GM21786 (cell line): Measurements from ENCODE around the gene SMURF2.
"Not testable (repeated sequence)": the region's sequence is repeated elsewhere in the genome, so short reads cannot be mapped to it uniquely, and the experiment has no call there.

Experiments
- ATAC-seq: cut with Tn5 transposase; IDR thresholded peaks from one replicate; pipeline ENCODE4 v1.9.1; 2021; ENCODE audit not compliant: unreplicated experiment

SMURF2 gene

DNA sequence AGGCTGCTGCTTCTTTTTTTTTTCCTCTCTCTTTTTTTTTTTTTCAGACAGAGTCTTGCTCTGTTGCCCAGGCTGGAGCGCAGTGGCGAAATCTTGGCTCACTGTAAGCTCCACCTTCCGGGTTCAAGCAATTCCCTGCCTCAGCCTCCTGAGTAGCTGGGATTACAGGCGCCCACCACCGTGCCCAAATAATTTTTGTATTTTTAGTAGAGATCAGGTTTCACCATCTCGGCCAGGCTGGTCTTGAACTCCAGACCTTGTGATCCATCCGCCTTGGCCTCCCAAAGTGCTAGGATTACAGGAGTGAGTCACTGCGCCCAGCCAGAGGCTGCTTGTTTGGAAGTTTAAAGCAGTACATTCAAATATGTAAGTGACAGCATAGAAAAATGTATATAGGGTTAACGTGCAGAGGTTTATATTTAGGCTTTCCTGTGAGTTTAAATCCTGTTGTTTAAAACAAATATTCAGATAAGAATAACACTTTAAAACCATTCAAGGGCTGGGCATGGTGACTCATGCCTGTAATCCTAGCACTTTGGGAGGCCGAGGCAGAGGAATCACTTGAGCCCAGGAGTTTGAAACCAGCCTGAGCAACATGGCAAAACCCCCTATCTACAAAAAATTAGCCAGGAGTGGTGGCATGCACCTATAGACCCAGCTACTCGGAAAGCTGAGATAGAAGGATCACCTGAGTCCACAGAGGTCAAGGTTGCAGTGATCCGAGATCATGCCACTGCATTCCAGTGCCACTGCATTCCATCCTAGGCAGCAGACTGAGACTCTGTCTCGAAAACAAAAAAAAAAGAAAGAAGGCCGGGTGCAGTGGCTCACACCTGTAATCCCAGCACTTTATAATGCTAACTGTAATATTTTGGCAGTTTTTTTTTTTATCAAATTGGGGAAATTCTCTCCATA lies 6.0 kb upstream of the SMURF2 start:
- ATAC-seq: not testable (repeated sequence)

- not testable (repeated sequence) for ATAC-seq
Measured at GRCh38 chr17:64664299-64664981, 2.3 kb upstream of the SMURF2 start.

- ATAC-seq: not testable (repeated sequence)
Measured at GRCh38 chr17:64663836-64664235, 1.7 kb upstream of the SMURF2 start.

GRCh38 chr17:64662774-64663367 lies 764 bp upstream of the SMURF2 start:
- ATAC-seq: no peak

GRCh38 chr17:64661726-64661975 lies 456 bp downstream of the SMURF2 start:
- peak; percentile 31 for ATAC-seq

GRCh38 chr17:64660978-64661725 lies 955 bp downstream of the SMURF2 start:
- ATAC-seq: not testable (repeated sequence)

GRCh38 chr17:64660195-64660977 lies 1.7 kb downstream of the SMURF2 start:
- not testable (repeated sequence) for ATAC-seq

DNA sequence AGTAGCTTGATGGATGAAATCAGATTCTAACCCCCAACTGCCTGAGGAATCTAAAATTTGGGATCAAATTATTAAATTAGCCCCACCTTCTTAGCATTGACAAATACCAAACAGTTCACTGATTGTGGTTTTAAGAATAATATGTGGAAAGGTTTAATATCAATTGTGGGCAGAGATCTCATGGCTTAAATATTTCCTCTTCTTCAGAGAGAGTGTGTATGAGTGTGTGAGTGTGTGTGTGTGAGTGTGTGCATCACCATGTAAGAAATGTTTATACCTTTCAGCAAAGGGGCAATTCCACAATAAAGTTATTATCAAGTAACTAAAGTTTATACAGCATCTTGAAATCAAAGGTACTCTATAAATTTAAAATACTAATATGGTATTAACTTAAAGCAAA lies 3.2 kb downstream of the SMURF2 start:
- ATAC-seq: no peak

- ATAC-seq: no peak
Measured at GRCh38 chr17:64657610-64658125, 4.4 kb downstream of the SMURF2 start.

- ATAC-seq: no peak
Measured at GRCh38 chr17:64655704-64656103, 6.4 kb downstream of the SMURF2 start.

- no peak for ATAC-seq
Measured at GRCh38 chr17:64653985-64654355, 8.1 kb downstream of the SMURF2 start.

GRCh38 chr17:64653325-64653984 lies 8.7 kb downstream of the SMURF2 start:
- ATAC-seq: no peak

DNA sequence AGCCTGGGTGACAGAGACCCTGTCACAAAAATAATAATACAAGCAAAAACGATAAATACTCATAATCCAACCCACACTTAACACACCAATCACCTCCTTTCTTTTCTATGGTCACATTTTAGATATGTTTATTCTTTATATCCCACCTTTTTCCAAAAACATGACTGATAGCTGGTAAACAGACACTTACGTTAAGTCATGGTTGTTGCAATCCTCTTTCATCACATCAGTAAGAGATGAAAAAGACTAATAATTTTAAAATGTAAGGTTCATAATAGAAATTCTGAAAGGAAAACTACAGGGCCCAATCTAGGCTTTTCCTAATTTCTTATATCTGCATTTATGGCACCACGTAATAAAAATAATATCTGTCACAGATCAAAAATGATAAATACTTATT lies 10.2 kb downstream of the SMURF2 start:
- ATAC-seq: no peak

GRCh38 chr17:64648234-64648633 lies 13.9 kb downstream of the SMURF2 start:
- ATAC-seq: no peak

DNA sequence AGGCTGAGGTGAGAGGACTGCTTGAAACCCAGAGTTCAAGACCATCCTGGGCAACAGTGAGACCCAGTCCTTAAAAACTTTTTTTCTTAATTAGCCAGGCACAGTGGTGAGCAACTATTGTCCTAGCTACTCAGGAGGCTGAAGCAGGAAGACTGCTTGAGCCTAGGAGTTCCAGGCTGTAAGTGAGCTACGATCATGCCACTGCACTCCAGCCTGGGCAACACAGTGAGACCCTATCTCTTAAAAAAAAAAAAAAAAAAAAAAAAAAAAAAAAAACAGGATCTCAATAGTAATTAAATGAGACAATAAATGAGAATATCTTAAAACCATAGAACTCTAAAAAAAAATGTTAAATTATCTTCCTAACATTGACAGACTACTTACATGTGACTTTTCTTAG lies 14.3 kb downstream of the SMURF2 start:
- no peak for ATAC-seq

GRCh38 chr17:64639516-64639915 lies 22.6 kb downstream of the SMURF2 start:
- ATAC-seq: no peak

DNA sequence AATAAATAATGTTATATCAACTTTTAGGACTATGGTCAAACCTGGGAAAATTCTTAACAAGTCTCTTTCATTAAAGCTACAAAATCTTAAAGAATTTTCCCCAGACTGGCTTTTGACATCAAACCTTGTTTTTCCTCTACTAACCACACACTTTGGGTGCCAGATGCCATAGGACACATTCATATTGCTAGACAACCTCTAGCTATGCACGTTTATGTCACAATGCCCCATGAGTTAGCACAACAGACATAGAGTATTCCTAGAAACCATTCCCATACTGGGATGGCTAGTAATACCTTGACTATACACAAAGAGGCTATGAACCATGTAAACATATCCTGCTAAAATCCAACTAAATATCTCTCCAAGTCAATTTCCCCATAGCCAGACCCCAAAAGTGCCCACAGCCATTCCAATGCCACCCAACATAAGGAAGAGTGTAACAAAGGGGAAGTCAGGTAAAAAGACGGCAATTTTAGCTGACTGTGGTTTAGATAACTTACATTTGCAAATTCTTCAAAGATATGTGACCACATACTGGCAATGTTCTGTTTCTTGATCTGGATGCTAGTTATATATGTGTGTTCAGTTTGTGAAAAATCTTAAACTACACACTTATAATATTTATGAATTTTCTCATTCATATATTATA lies 23.4 kb downstream of the SMURF2 start:
- no peak for ATAC-seq

- ATAC-seq: peak; percentile 82
Measured at GRCh38 chr17:64635647-64636305, 26.3 kb downstream of the SMURF2 start.

GRCh38 chr17:64634218-64634617 lies 27.9 kb downstream of the SMURF2 start:
- no peak for ATAC-seq
